ENCODE measurements around the gene REG4.

The REG4 gene

GRCh38 chr1:119782631-119783325, 28.5 kb downstream of the REG4 start:
- H2AFZ ChIP-seq (ENCODE audit: low read depth) = no peak overlapping the region
- no peaks in the 10 kb centered on the region for H3K36me3 ChIP-seq (ENCODE audit: insufficient read depth)
- no peak overlapping the region for H3K27ac ChIP-seq
- H3K27me3 ChIP-seq (ENCODE audit: insufficient read depth, low read depth) = no peaks in the 10 kb centered on the region
- no peak overlapping the region for H3K4me2 ChIP-seq
- H3K9ac ChIP-seq = no peak overlapping the region
- no peaks in the 10 kb centered on the region for H3K79me2 ChIP-seq (ENCODE audit: insufficient read depth, low read depth)
- no peak for TF ChIP-seq CTCF (conservative IDR thresholded peaks at IDR 0.05; ENCODE audit: low read depth, low read length)
- no peaks in the 10 kb centered on the region for H4K20me1 ChIP-seq (ENCODE audit: insufficient read depth)
- H3K4me3 ChIP-seq (IDR thresholded peaks at IDR 0.05; ENCODE audit: insufficient read depth, low read depth, low read length) = no peak overlapping the region
- peaks cover 41% of the 10 kb centered on the region for H3K4me1 ChIP-seq (ENCODE audit: low read depth, poor library complexity, severe bottlenecking)

DNA sequence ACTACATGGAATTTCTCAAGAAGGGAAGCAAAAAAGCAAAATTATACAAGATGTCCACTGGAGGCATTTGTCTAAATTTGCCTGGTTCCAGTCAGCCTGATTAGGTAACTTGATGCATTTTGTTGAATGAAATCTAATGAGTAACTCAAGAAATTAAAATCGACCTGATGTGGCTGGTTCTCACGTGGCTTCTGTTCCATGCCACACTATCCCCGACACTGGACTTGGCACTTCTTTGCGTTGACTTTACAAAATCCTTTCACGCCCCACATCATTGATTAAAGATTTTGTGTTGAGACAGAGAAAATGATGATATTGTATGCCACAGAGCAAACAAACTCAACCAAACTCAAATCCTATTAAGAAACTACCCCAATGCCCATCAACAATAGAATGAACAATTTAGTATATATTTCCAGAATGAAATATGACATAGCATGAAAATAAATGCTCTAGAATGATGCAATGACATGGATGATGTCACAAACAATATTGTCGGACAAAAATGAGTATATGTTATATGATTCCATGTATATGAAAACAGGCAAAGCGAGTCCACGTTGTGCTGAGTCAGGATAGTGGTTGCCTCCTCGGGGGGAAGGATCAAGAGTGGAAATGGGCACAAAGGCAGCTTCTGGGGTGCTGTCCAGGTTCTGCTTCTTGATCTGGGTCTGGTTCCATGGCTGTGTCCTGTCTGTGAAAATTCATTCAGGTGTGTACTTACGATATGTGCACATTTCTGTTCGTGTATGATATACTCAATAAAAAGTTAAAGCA, 29.6 kb downstream of the REG4 start:
- Histone ChIP-seq H4K20me1 (ENCODE audit: insufficient read depth) (no peaks in the 10 kb centered on the region), H3K27ac (no peak overlapping the region), H3K4me2 (no peak overlapping the region), H3K27me3 (ENCODE audit: insufficient read depth, low read depth) (no peaks in the 10 kb centered on the region), H3K79me2 (ENCODE audit: insufficient read depth, low read depth) (no peaks in the 10 kb centered on the region), H3K4me3 (IDR thresholded peaks at IDR 0.05; ENCODE audit: insufficient read depth, low read depth, low read length) (no peak overlapping the region), H3K36me3 (ENCODE audit: insufficient read depth) (no peaks in the 10 kb centered on the region), H3K4me1 (ENCODE audit: low read depth, poor library complexity, severe bottlenecking) (peaks cover 29% of the 10 kb centered on the region), H2AFZ (ENCODE audit: low read depth) (no peak overlapping the region), H3K9ac (no peak overlapping the region)
- TF ChIP-seq CTCF (conservative IDR thresholded peaks at IDR 0.05; ENCODE audit: low read depth, low read length) = no peak

DNA sequence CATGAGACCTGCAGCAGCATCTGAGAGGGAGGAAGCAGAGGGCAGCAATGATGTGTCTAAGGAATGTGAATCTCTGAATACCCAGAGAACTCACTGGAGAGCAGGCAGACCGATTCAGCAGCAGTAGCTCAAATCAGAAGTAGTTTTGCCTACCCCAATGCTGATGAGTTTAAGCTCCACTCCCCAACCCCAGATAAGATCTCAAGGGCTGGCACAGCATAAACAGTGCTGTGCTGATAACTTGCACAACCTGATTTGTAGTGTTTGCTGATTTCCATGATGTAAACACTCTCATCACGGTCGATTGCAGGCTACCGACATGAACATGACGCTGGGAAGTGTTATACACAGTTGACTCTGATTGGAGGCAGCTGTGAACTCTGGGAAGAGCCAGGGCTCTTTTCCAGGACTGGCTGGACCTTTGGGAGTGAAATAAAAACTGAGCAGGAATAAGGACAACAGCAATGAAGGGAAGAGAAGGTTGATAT, 31.3 kb downstream of the REG4 start:
- Histone ChIP-seq H3K4me2 (no peak overlapping the region), H3K36me3 (ENCODE audit: insufficient read depth) (no peaks in the 10 kb centered on the region), H2AFZ (ENCODE audit: low read depth) (no peak overlapping the region), H4K20me1 (ENCODE audit: insufficient read depth) (no peaks in the 10 kb centered on the region), H3K79me2 (ENCODE audit: insufficient read depth, low read depth) (no peaks in the 10 kb centered on the region), H3K27me3 (ENCODE audit: insufficient read depth, low read depth) (no peaks in the 10 kb centered on the region), H3K4me1 (ENCODE audit: low read depth, poor library complexity, severe bottlenecking) (peaks cover 12% of the 10 kb centered on the region), H3K9ac (no peak overlapping the region), H3K4me3 (IDR thresholded peaks at IDR 0.05; ENCODE audit: insufficient read depth, low read depth, low read length) (no peak overlapping the region), H3K27ac (no peak overlapping the region)
- no peak for TF ChIP-seq CTCF (conservative IDR thresholded peaks at IDR 0.05; ENCODE audit: low read depth, low read length)

DNA sequence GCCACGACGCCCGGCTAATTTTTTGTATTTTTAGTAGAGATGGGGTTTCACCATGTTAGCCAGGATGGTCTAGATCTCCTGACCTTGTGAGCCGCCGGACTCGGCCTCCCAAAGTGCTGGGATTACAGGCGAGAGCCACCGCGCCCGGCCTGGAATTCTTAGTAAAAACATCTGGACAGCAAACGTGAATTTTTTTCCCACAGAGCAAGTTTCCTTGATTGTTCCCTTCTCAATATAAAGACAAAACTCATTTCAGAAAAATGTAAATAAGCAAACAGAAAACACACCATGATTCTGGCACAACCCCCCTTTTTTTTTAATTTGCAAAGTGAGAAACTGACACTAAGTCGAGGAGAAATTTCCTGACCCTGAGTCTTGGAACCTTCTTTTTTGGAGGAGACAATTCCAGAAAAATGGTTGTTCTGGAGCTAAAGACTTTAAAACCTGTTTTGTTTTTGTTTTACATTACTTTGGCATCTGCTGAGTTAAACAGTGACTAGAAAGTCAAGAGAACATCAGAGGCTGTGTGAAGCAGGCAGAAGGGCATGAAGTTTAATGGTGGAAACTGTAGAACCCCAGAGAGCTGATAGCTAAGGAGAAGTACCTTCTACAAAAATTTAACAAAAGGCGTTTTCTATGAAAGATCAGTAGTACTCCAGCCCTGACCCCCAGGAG, 32.2 kb downstream of the REG4 start:
- Histone ChIP-seq H3K36me3 (ENCODE audit: insufficient read depth) (no peaks in the 10 kb centered on the region), H3K27ac (no peak overlapping the region), H3K79me2 (ENCODE audit: insufficient read depth, low read depth) (no peaks in the 10 kb centered on the region), H4K20me1 (ENCODE audit: insufficient read depth) (no peaks in the 10 kb centered on the region), H3K9ac (no peak overlapping the region), H3K4me3 (IDR thresholded peaks at IDR 0.05; ENCODE audit: insufficient read depth, low read depth, low read length) (no peak overlapping the region), H3K4me2 (no peak overlapping the region), H3K27me3 (ENCODE audit: insufficient read depth, low read depth) (no peaks in the 10 kb centered on the region), H2AFZ (ENCODE audit: low read depth) (no peak overlapping the region), H3K4me1 (ENCODE audit: low read depth, poor library complexity, severe bottlenecking) (peaks cover 8% of the 10 kb centered on the region)
- no peak for TF ChIP-seq CTCF (conservative IDR thresholded peaks at IDR 0.05; ENCODE audit: low read depth, low read length)

Measured in KMS-11 (cell line).